Measurements from ENCODE around the gene FAN1. TPM values are rescaled to one million over a fixed set of nuclear protein-coding genes. Genes with fewer than 3 reads are reported as not detected.

Gene FAN1
- total and polyA plus RNA-seq, 4 donors, result 7.3 to 23.0 (median 11.3) TPM

GRCh38 chr15:30922480-30923311, 19.0 kb downstream of the FAN1 start:
- Histone ChIP-seq H3K9ac (ENCODE audit: insufficient read depth in 1 of 2, low read length in 2 of 2) (no peak overlapping the region), H3K4me1 (ENCODE audit: control insufficient read depth in 5 of 5, insufficient read depth in 5 of 5, low read length in 5 of 5) (peaks cover 0 to 9% (median 0%) of the 10 kb centered on the region in 5 donors), H3K27ac (ENCODE audit: low read depth in 1 of 2, low read length in 1 of 2) (peak overlapping the region in 1 of 2 donors; percentile 62), H3K9me3 (ENCODE audit: control insufficient read depth in 4 of 4, insufficient read depth in 3 of 4, low read length in 3 of 4) (no peaks in the 10 kb centered on the region), H3K36me3 (ENCODE audit: control insufficient read depth in 4 of 4, insufficient read depth in 4 of 4, low read length in 4 of 4) (peaks cover 8 to 58% (median 44%) of the 10 kb centered on the region in 4 donors), H3K27me3 (ENCODE audit: control insufficient read depth in 3 of 3, insufficient read depth in 3 of 3, low read length in 2 of 3) (no peaks in the 10 kb centered on the region), H3K4me3 (no peak overlapping the region)
- DNase-seq (no peak), ATAC-seq (ENCODE audit: insufficient read depth, low FRiP score) (no peak)
- TF ChIP-seq CTCF (IDR thresholded peaks at IDR 0.05; ENCODE audit: control extremely low read depth, extremely low read depth), result no peak
- WGBS, 2 donors, result 85 to 86% methylated on average over 14 of the region's 14 CpGs

GRCh38 chr15:30923429-30923828, 19.7 kb downstream of the FAN1 start:
- Histone ChIP-seq H3K9me3 (ENCODE audit: control insufficient read depth in 4 of 4, insufficient read depth in 3 of 4, low read length in 3 of 4) (no peaks in the 10 kb centered on the region), H3K27me3 (ENCODE audit: control insufficient read depth in 3 of 3, insufficient read depth in 3 of 3, low read length in 2 of 3) (no peaks in the 10 kb centered on the region), H3K4me1 (ENCODE audit: control insufficient read depth in 5 of 5, insufficient read depth in 5 of 5, low read length in 5 of 5) (peaks cover 0 to 3% (median 0%) of the 10 kb centered on the region in 5 donors), H3K27ac (ENCODE audit: low read depth in 1 of 2, low read length in 1 of 2) (peak overlapping the region in 1 of 2 donors; percentile 62), H3K36me3 (ENCODE audit: control insufficient read depth in 4 of 4, insufficient read depth in 4 of 4, low read length in 4 of 4) (peaks cover 10 to 56% (median 44%) of the 10 kb centered on the region in 4 donors), H3K4me3 (no peak overlapping the region), H3K9ac (ENCODE audit: insufficient read depth in 1 of 2, low read length in 2 of 2) (no peak overlapping the region)
- DNase-seq, result no peak
- no peak for TF ChIP-seq CTCF (IDR thresholded peaks at IDR 0.05; ENCODE audit: control extremely low read depth, extremely low read depth)
- ATAC-seq (ENCODE audit: insufficient read depth, low FRiP score), result no peak
- WGBS, 2 donors, result 89 to 96% methylated on average over 7 of the region's 7 CpGs

- no peak overlapping the region for H3K9ac ChIP-seq (ENCODE audit: insufficient read depth in 1 of 2, low read length in 2 of 2)
- peaks cover 10 to 58% (median 44%) of the 10 kb centered on the region in 4 donors for H3K36me3 ChIP-seq (ENCODE audit: control insufficient read depth in 4 of 4, insufficient read depth in 4 of 4, low read length in 4 of 4)
- peaks cover 0 to 3% (median 0%) of the 10 kb centered on the region in 5 donors for H3K4me1 ChIP-seq (ENCODE audit: control insufficient read depth in 5 of 5, insufficient read depth in 5 of 5, low read length in 5 of 5)
- ATAC-seq (ENCODE audit: insufficient read depth, low FRiP score), result no peak
- no peak overlapping the region for H3K27ac ChIP-seq (ENCODE audit: low read depth in 1 of 2, low read length in 1 of 2)
- no peaks in the 10 kb centered on the region for H3K9me3 ChIP-seq (ENCODE audit: control insufficient read depth in 4 of 4, insufficient read depth in 3 of 4, low read length in 3 of 4)
- TF ChIP-seq CTCF (IDR thresholded peaks at IDR 0.05; ENCODE audit: control extremely low read depth, extremely low read depth), result no peak
- WGBS, 2 donors, result 81 to 88% methylated on average over 5 of the region's 5 CpGs
- no peak overlapping the region for H3K4me3 ChIP-seq
- H3K27me3 ChIP-seq (ENCODE audit: control insufficient read depth in 3 of 3, insufficient read depth in 3 of 3, low read length in 2 of 3), result no peaks in the 10 kb centered on the region
- no peak for DNase-seq
Measured at GRCh38 chr15:30924353-30924752, 20.6 kb downstream of the FAN1 start.
